ENCODE results near the gene PDXK.

DNA sequence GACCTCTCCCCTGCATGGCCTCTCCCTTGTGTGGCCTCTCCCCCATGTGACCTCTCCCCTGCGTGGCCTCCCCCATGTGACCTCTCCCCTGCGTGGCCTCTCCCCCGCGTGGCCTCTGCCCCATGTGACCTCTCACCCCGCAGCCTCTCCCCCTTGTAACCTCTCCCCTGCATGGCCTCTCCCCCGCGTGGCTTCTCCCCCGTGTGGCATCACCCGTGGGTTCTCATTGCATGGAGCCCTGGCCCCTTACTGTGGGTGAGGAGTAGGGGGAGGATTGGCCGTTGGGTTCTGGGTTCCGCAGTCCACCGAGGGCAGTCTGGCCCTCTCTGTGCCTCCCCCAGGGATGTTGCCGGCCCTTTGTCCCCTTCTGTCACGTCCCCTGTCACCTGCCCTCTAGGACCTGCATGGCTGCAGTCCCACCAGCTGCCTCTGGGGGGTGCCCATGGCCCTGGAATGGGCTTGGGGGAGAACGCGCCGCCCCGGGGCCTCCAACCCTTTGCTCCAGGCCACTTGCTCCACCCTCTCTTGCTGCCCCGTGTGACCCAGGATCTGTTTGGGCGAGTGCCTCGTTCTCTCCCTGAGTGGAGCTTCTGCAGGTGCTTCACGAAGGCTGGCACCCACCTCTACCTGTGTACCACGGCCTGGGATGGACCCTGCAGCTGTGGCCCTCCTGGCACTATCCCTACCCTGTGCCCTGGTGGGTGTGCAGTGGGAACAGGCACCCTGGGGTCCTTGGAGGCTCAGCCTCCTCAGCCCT is 91.8 kb downstream of the PDXK start:
- TF ChIP-seq, protein P1, sequence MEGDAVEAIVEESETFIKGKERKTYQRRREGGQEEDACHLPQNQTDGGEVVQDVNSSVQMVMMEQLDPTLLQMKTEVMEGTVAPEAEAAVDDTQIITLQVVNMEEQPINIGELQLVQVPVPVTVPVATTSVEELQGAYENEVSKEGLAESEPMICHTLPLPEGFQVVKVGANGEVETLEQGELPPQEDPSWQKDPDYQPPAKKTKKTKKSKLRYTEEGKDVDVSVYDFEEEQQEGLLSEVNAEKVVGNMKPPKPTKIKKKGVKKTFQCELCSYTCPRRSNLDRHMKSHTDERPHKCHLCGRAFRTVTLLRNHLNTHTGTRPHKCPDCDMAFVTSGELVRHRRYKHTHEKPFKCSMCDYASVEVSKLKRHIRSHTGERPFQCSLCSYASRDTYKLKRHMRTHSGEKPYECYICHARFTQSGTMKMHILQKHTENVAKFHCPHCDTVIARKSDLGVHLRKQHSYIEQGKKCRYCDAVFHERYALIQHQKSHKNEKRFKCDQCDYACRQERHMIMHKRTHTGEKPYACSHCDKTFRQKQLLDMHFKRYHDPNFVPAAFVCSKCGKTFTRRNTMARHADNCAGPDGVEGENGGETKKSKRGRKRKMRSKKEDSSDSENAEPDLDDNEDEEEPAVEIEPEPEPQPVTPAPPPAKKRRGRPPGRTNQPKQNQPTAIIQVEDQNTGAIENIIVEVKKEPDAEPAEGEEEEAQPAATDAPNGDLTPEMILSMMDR (IDR thresholded peaks at IDR 0.05): peak; percentile 87 to 93 (median 89)
- TF ChIP-seq POLR2A (IDR thresholded peaks at IDR 0.05) (no peak), POLR2AphosphoS5 (IDR thresholded peaks at IDR 0.05) (no peak)

Data from breast epithelium (tissue), 3 donors.